Measurements from ENCODE around the gene TUBA4A.

DNA sequence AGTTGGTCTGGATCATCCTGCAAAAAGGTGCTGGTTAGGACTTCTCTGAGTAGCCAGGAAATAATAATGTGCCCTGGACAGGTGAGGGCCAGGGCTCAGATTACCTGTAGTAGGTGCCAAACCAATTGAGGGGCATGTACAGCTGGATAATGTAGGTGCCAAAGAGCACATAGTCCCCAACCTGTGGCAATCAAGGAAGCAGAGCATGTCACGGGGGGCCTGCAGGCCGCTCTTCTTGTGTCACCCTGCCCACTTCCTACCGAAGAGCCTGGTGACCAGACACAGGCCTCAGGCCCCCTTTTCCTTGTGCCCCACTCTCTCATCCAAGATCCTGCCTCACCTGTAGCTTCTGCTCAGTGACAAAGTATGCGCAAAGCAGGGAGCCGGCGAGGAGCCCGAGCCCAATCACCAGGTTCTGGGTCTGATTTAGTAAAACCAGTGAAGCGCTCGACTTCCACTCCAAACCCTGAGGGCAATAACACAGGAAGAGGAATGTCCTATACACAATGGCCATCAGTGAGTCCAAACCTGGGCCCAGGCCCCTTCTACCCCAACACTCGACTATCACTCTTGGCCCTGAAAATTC is 40.1 kb downstream of the TUBA4A start:
- no peak for TF ChIP-seq POLR2A (IDR thresholded peaks at IDR 0.05)
- TF ChIP-seq, protein P1, sequence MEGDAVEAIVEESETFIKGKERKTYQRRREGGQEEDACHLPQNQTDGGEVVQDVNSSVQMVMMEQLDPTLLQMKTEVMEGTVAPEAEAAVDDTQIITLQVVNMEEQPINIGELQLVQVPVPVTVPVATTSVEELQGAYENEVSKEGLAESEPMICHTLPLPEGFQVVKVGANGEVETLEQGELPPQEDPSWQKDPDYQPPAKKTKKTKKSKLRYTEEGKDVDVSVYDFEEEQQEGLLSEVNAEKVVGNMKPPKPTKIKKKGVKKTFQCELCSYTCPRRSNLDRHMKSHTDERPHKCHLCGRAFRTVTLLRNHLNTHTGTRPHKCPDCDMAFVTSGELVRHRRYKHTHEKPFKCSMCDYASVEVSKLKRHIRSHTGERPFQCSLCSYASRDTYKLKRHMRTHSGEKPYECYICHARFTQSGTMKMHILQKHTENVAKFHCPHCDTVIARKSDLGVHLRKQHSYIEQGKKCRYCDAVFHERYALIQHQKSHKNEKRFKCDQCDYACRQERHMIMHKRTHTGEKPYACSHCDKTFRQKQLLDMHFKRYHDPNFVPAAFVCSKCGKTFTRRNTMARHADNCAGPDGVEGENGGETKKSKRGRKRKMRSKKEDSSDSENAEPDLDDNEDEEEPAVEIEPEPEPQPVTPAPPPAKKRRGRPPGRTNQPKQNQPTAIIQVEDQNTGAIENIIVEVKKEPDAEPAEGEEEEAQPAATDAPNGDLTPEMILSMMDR (IDR thresholded peaks at IDR 0.05) = no peak
